GDM1 (cell line): ENCODE data around the gene SMAD3.

Experiments
- DNase-seq: peaks from one replicate; lab custom pipeline; 2025; lab: John Stamatoyannopoulos, UW

Gene SMAD3

GRCh38 chr15:67184208-67184925 lies 119.0 kb downstream of the SMAD3 start:
- no peak for DNase-seq

DNA sequence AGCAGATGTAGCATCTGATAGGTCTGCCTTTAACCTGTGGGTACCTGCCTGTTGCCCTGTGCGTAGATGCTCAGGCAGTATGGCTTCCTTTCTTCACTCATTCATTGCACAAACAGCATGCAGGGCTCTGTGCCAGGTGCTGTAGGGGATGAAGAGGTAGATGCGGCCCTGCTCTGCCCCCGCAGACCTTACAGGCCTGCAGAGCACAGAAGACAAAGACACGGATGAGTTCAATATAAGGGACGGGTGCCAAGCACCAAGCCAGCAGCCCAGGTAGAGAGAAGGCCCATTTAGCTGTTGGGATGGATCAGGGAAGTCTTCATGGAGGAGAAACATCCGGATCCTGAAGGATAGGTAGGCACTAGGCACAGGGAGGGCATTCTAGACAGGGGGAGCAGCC lies 119.6 kb downstream of the SMAD3 start:
- DNase-seq = no peak

- DNase-seq = peak; percentile 59
Observed at GRCh38 chr15:67185621-67186225, 120.3 kb downstream of the SMAD3 start.

DNA sequence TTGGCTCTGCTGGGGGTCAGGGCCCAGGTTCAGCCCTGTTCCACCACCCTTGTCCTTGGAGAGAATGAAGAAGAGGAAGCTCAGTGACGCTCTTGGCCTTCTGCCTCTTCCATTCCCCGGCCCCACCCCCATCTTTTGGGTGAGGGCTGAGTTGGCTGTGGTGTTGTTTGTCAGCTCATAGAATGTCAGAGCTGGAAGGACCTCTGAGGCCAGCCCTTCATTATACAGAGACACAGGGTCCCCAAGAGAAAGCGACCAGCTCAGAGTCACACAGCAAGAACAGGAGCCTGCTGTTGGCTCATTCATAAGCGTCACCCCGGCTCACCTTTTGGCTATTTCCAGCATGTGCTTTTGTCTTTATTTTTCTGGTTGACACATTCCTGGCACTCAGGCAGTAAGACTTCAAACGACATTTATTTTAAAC lies 120.8 kb downstream of the SMAD3 start:
- peak; percentile 15 for DNase-seq

DNA sequence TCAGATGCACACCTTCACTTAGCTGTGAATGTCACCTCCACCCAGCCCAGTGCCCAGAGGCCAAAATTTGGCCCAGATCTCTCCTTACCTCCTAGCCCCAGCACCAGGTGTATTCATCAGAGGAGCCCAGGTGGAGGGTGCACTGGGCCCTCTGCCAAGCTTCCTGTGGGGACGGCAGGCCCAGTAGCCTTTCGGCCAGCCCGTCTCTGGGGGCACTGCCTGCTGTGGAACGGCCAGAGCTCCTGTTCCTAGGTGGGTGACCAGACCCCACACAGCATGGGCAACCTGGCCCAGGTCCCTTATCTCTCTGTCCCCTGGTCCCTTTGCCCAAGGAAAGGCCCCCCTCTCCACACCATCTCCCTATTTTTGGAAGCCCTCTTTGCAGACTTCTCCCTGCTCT lies 121.3 kb downstream of the SMAD3 start:
- no peak for DNase-seq

- no peak for DNase-seq
Observed at GRCh38 chr15:67187351-67187854, 122.0 kb downstream of the SMAD3 start.

DNA sequence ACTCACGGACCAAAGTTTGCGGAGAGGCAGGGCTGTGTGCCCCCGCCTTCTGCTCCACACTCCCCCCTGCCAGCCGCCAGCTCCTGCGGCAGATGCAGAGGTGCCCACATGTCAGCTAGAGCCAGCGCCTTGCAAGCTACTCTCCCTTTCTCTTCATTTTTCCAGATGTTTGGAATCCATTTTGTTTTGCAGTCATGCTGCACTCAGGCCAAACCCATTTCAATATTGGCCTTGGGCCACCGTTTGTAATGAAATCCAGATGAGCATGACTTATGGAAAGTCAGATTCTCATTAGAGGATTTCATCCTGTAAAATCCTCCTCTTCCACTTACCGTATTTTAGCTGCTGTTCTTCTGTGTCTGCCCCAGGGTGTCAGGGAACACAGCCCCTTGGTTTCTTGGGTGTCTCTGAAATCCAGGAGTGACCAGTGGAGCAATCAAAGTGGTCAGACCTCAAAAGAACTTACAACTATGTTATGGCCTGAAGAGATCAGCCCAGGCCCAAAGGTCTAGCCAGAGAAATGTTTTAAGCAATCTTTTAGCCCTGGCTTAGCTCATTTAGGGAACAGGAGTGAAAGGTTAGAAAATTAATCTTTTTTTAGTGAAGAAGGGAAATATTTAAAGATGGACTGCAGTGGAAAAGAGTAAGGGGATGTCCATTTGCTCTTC lies 123.3 kb downstream of the SMAD3 start:
- DNase-seq = no peak

DNA sequence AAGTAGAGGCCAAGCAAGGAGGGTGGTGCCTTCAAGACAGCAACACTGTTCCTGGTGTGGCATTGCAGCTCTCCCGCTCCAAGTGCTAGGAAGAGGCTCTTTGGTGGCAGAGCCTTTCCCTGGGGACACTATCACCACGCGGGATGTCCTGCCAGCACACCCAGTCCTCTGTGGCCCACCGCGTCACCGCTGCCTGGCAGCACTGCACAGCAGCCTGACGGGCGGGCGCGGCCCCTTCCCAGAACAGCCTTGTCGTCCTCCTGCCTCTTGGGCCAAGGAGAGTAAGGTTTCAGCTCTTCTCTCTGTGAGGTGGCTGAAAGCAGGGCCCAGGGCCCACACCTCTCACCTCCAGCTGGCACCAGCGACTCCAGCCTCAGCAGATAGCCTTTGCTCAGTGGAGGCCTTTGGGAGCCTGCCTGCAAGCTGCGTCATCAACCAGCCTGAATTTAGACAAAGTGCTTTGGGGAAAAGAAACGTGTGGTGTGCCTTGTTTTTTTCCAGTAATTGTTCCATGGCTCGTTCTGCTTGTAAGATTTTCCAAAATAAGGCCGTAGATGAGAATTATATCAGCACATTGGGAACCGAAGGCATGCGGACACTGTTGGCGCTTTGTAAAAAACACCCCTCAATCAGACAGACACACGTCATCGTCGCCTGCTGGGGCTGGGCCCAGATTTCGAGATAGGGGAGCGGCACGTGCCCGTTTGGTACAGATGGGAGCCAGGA lies 124.1 kb downstream of the SMAD3 start:
- DNase-seq = no peak

- DNase-seq = no peak
Observed at GRCh38 chr15:67190326-67190725, 124.9 kb downstream of the SMAD3 start.

GRCh38 chr15:67190813-67191212 lies 125.4 kb downstream of the SMAD3 start:
- no peak for DNase-seq

GRCh38 chr15:67192185-67192820 lies 126.9 kb downstream of the SMAD3 start:
- no peak for DNase-seq

- no peak for DNase-seq
Observed at GRCh38 chr15:67193223-67193990, 128.0 kb downstream of the SMAD3 start.

- no peak for DNase-seq
Observed at GRCh38 chr15:67194171-67195114, 129.0 kb downstream of the SMAD3 start.

DNA sequence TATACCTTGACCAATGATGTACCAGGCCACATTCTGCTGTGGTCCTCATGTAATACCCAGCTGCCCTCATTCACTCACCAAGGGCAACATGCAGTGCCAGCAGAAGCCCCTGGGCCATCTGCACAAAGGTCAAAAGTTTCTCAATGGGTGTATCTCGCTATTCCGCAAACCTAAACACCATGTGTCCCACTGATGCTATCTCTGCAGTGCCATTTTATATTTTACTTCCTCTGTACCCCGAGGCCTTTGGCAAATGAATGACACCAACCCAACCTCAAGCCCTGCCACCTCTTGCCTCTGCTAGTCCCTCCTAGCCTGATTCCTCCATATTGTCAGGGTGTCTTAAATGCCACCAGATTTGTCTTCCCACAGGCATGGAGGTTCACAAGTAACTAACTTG lies 129.9 kb downstream of the SMAD3 start:
- DNase-seq = no peak

DNA sequence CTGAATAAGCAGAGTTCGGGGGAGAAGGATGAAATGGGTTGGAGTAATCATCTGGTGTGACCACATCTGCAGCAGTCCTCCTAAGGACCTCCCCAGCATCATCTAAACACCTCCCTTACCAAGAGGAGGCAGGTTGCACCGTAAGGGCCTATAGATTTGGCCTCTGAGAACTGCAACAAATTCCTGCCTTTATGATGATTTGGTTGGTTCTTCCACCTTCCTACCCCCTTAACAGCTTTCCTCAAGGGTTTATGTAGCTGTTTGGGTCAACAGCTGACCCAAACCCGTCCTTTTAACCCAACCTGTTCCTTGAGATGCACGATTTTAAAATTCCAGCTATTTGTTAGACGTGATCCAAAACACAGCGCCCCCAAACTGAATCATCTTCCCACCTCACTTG lies 130.8 kb downstream of the SMAD3 start:
- DNase-seq = no peak

DNA sequence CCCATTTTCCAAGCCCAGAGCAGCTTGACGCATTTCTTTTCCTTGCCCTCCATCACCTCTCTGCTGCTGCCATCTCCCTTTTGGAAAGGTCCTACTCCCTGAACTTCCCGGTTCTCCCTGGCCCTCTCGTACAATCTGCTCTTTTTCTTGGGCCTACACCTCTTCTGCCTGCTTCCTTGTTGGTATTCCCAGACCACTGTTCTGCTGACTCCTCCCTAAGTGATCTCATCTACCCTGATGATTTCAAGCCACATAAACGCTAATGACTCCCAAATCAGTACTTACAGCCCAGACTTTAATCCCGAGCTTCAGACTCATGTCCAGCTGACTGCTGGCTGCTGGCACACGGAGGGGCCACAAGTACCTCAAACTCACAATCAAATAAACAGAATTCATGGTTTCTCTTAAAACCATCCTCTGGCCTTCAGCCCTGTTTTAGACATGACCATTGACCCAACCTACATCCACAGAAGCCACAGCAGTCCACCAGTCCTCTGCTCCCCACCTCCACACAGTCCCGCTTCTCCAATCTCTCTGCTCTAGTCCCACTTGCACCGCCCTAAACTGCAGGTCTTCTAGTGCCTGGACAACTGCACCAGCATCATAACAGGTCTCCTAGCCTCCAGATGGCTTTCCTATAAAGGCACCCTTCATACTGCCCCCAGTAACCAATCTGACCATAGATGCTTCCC lies 131.4 kb downstream of the SMAD3 start:
- no peak for DNase-seq

DNA sequence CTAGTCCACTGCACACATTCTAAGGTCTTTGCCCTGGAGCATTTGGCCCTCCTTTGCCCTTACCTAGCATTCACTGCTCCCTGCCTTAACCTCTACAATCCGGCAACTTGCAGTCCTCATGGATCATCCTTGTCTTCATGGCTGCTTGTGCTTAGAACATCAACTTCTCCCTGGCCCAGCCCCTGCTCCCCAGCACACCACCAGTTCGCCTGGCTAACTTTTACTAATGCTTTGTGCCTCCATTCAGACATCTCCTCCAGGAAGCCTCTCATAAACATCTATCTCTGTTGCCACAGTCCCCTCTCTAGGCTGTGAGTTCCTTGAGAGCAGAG lies 131.9 kb downstream of the SMAD3 start:
- no peak for DNase-seq

GRCh38 chr15:67198157-67198754 lies 132.9 kb downstream of the SMAD3 start:
- no peak for DNase-seq

- no peak for DNase-seq
Observed at GRCh38 chr15:67199391-67199790, 134.0 kb downstream of the SMAD3 start.
